ENCODE results near the gene RFX2. TPM values are rescaled to one million over a fixed set of nuclear protein-coding genes. Genes with fewer than 3 reads are reported as not detected.

The RFX2 gene
- total and polyA plus RNA-seq, 10 of the 15 experiments (the other 5 are each of a cell fraction or from before 2014, with no cell fraction given): 3.2 to 9.8 (median 4.7) TPM

- Histone ChIP-seq H3K36me3 (ENCODE audit: control insufficient read depth in 2 of 2, insufficient read depth in 2 of 2, low read length in 1 of 2) (no peaks in the 10 kb centered on the region), H3K4me2 (ENCODE audit: control insufficient read depth, insufficient read depth) (no peak overlapping the region), H4K20me1 (ENCODE audit: control insufficient read depth, insufficient read depth) (no peaks in the 10 kb centered on the region), H3K4me3 (no peak overlapping the region), H2AFZ (ENCODE audit: control insufficient read depth, low read depth, low read length) (no peak overlapping the region), H3K4me1 (ENCODE audit: control insufficient read depth, insufficient read depth, low read length) (no peaks in the 10 kb centered on the region), H3K27me3 (replicated peaks in 1 of 2; ENCODE audit: control insufficient read depth in 2 of 2, insufficient read depth in 2 of 2, low read length in 1 of 2) (no peaks in the 10 kb centered on the region), H3K9ac (ENCODE audit: control insufficient read depth, insufficient read depth, low read length) (no peak overlapping the region), H3K9me3 (replicated peaks; ENCODE audit: control insufficient read depth, insufficient read depth, low read length) (no peaks in the 10 kb centered on the region), H3K27ac (ENCODE audit: control insufficient read depth, insufficient read depth) (no peak overlapping the region), H3K79me2 (ENCODE audit: control insufficient read depth, insufficient read depth, low read length) (no peaks in the 10 kb centered on the region)
- ChIA-PET CTCF (interaction anchor here (0.6 kb wide), 1 partner anchor 1372 kb away, joined by 5 read pairs; no protein-coding TSS in a partner anchor), SMC1A (ENCODE audit: uncharacterized antibody, unreplicated experiment) (no interaction called here), RAD21 (ENCODE audit: unreplicated experiment) (no interaction called here), POLR2A (no interaction called here)
- WGBS (ENCODE audit: insufficient coverage, insufficient replicate concordance, low lambda C conversion rate, missing lambda C conversion rate): 68% methylated on average over 6 of the region's 6 CpGs
- DNase-seq (ENCODE audit: low read depth, low spot score) (no peak), ATAC-seq (no peak), FAIRE-seq (no peak)
- in situ Hi-C loops (cut with MboI) (no loop called here), intact Hi-C loops (cut with micrococcal nuclease; ENCODE audit: unreplicated experiment) (no loop called here)
- BruUV-seq (replicated peaks): no TSS peak
- TF ChIP-seq MAX (IDR thresholded peaks at IDR 0.05; ENCODE audit: low read depth, low read length) (no peak), E2F8 (IDR thresholded peaks at IDR 0.05; ENCODE audit: low read depth, partially characterized antibody) (no peak), SRF (IDR thresholded peaks at IDR 0.05; ENCODE audit: low read depth in 2 of 2, low read length in 2 of 2) (no peak), E2F4 (IDR thresholded peaks at IDR 0.05; ENCODE audit: low read depth, low read length) (no peak), KAT2A (conservative IDR thresholded peaks at IDR 0.05; ENCODE audit: control insufficient read depth, low read depth, low read length) (no peak), PAX5 (IDR thresholded peaks at IDR 0.05; ENCODE audit: borderline replicate concordance, low read depth, low read length) (no peak), NR2F1 (conservative IDR thresholded peaks at IDR 0.05) (no peak), USF1 (IDR thresholded peaks at IDR 0.05; ENCODE audit: borderline replicate concordance, extremely low read length, insufficient read depth, low read depth, low read length) (no peak), NR2C2 (IDR thresholded peaks at IDR 0.05; ENCODE audit: borderline replicate concordance, control insufficient read depth, insufficient read length, low read depth) (no peak), BMI1 (IDR thresholded peaks at IDR 0.05; ENCODE audit: borderline replicate concordance) (no peak), SPI1 (IDR thresholded peaks at IDR 0.05; ENCODE audit: borderline replicate concordance, insufficient read depth, low read depth, low read length) (no peak), SUPT20H (IDR thresholded peaks at IDR 0.05; ENCODE audit: borderline replicate concordance, control insufficient read depth, low read depth, low read length) (no peak), TAF1 (IDR thresholded peaks at IDR 0.05; ENCODE audit: borderline replicate concordance, low read depth, low read length) (no peak), NR2C1 (IDR thresholded peaks at IDR 0.05) (no peak), ZNF384 (IDR thresholded peaks at IDR 0.05; ENCODE audit: borderline replicate concordance, low read depth, low read length) (no peak), NRF1 (conservative IDR thresholded peaks at IDR 0.05; ENCODE audit: low read depth, low read length) (no peak), E4F1 (IDR thresholded peaks at IDR 0.05; ENCODE audit: borderline replicate concordance, partially characterized antibody) (no peak), JUNB (IDR thresholded peaks at IDR 0.05) (no peak)
Observed at GRCh38 chr19:5999693-6000092, 110.6 kb downstream of the RFX2 start.
